B cell (primary cell): ENCODE measurements around the gene PREP.

Source experiments
- CTCF ChIP-seq: fragments of 200-600 bp; IDR thresholded peaks from one replicate; pipeline ENCODE4 v1.8.0; 2022; ENCODE audit warnings: antibody characterized with exemption, mild to moderate bottlenecking
- EZH2 ChIP-seq: IDR thresholded peaks from 2 replicates; pipeline ENCODE4 v1.6.1; 2012; ENCODE audit warnings: borderline replicate concordance, low read depth, mild to moderate bottlenecking, moderate library complexity, low read length; ENCODE audit not compliant: insufficient read depth, poor library complexity, severe bottlenecking

- TF ChIP-seq EZH2 (no peak), CTCF (no peak)
Measured at GRCh38 chr6:105389543-105389942, 13.3 kb downstream of the PREP start.
